GM19324 (cell line): Measurements from ENCODE around the gene RPP40.
"Not testable (repeated sequence)": the region's sequence is repeated elsewhere in the genome, so short reads cannot be mapped to it uniquely, and the experiment has no call there.

Experiments
- ATAC-seq: cut with Tn5 transposase; IDR thresholded peaks from one replicate; pipeline ENCODE4 v1.9.1; 2021; ENCODE audit warnings: mild to moderate bottlenecking, moderate library complexity; ENCODE audit not compliant: unreplicated experiment, low FRiP score

Gene RPP40

GRCh38 chr6:5003604-5004372 lies at the start of gene RPP40:
TSS of gene RPP40 (minus strand) at chr6:5004037. CDS start at chr6:5004002, 35 bp downstream.
- peak; percentile 97 for ATAC-seq

GRCh38 chr6:5053038-5053437 lies 49.2 kb upstream of the RPP40 start:
- ATAC-seq: no peak

GRCh38 chr6:5051394-5051793 lies 47.6 kb upstream of the RPP40 start:
- ATAC-seq: no peak

- no peak for ATAC-seq
Observed at GRCh38 chr6:5050009-5050408, 46.2 kb upstream of the RPP40 start.

- no peak for ATAC-seq
Observed at GRCh38 chr6:5046430-5046829, 42.6 kb upstream of the RPP40 start.

GRCh38 chr6:5045416-5045815 lies 41.6 kb upstream of the RPP40 start:
- no peak for ATAC-seq

- no peak for ATAC-seq
Observed at GRCh38 chr6:5044866-5045265, 41.0 kb upstream of the RPP40 start.

GRCh38 chr6:5042436-5042835 lies 38.6 kb upstream of the RPP40 start:
- ATAC-seq: no peak

- no peak for ATAC-seq
Observed at GRCh38 chr6:5041955-5042354, 38.1 kb upstream of the RPP40 start.

GRCh38 chr6:5036269-5036668 lies 32.4 kb upstream of the RPP40 start:
- ATAC-seq: no peak

GRCh38 chr6:5034736-5035135 lies 30.9 kb upstream of the RPP40 start:
- ATAC-seq: no peak

GRCh38 chr6:5034328-5034727 lies 30.5 kb upstream of the RPP40 start:
- no peak for ATAC-seq

GRCh38 chr6:5033214-5033904 lies 29.5 kb upstream of the RPP40 start:
- not testable (repeated sequence) for ATAC-seq

GRCh38 chr6:5032706-5033105 lies 28.9 kb upstream of the RPP40 start:
- not testable (repeated sequence) for ATAC-seq

- ATAC-seq: no peak
Observed at GRCh38 chr6:5031150-5031549, 27.3 kb upstream of the RPP40 start.

GRCh38 chr6:5030596-5031136 lies 26.8 kb upstream of the RPP40 start:
- ATAC-seq: peak; percentile 54

- ATAC-seq: no peak
Observed at GRCh38 chr6:5029609-5030008, 25.8 kb upstream of the RPP40 start.

GRCh38 chr6:5028921-5029320 lies 25.1 kb upstream of the RPP40 start:
- ATAC-seq: no peak

- no peak for ATAC-seq
Observed at GRCh38 chr6:5028301-5028700, 24.5 kb upstream of the RPP40 start.

- ATAC-seq: no peak
Observed at GRCh38 chr6:5025911-5026819, 22.3 kb upstream of the RPP40 start.

- ATAC-seq: no peak
Observed at GRCh38 chr6:5023923-5024322, 20.1 kb upstream of the RPP40 start.
